ENCODE data around the gene ZCCHC14. TPM values are rescaled to one million over a fixed set of nuclear protein-coding genes. Genes with fewer than 3 reads are reported as not detected.

ZCCHC14 gene
- polyA plus RNA-seq, 1 experiment, result 2.7 TPM

DNA sequence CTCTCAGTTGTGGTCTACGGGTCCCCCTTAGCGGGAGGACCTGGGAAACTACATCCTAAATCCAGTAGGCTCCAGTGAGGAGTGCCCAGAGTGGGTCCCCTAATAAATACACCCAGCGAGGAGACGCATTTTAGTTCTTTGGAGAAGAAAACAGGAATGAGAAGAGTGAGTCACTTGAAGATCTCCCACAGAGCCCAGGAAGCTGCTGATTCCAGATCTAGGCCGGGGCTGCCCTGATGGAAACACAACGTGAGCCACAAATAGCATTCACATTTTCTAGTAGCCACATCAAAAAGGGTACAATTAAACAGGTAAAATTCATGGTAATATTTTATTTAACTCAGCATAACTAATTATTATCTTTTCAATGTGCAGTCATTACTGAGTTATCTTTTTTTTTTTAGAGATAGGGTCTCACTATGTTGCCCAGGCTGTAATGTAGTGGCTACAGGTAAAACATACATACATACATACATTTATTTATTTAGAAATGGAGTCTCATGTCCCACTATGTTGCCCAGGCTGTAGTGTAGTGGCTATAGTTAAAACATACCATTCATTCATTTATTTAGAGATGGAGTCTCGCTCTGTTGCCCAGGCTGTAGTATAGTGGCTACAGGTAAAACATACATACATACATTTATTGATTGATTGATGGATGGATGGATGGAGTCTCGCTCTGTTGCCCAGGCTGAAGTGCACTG, 130.8 kb downstream of the ZCCHC14 start:
- CTCF ChIA-PET, result interaction anchor here (0.6 kb wide), 1 partner anchor 8 kb away, joined by 5 read pairs; no protein-coding TSS in a partner anchor
- POLR2A ChIA-PET, result no interaction called here
- no peak for DNase-seq (ENCODE audit: low read depth)
- no peak for TF ChIP-seq CTCF (IDR thresholded peaks at IDR 0.05; ENCODE audit: insufficient read depth, low read depth, low read length)
- Histone ChIP-seq H3K27me3 (ENCODE audit: control insufficient read depth, insufficient read depth, low read length) (no peaks in the 10 kb centered on the region), H3K36me3 (ENCODE audit: control insufficient read depth, insufficient read depth, low read length) (peaks cover 23% of the 10 kb centered on the region), H3K4me3 (ENCODE audit: low read depth, low read length) (no peak overlapping the region)

DNA sequence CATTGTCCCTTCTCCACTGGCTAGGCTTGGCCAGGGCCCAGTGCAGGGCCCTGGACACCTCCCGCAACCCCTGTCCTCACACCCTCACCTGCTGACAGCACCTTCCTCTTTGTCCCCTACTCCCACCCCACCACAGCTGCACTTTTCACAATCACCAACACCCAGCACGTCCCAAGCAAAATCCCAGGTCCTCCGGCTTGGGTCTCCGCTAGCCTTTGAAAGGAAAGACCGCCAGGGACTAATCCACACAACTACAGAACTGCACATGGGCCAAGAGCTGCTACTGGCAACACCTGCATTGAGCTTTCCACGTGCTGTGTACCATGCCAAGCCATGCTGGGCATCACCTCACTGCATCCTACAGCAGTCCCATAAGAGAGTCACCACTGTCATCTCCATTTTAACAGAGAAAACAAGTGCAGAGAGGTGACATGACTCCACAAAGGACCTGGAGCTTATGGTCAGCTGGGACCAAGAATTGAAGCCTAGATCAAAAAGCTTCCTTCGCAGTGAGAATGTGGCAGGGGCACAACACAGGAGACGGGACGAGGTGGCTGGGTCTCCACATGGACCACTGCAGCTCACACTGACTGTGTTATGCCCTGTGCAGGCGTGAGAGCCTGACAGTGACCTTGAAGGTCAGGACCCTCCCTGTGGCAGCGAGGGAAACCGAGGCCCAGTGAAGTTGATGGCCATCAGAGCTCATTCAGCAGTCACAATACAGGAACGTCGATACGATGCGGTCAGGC, 131.8 kb downstream of the ZCCHC14 start:
- no peak for DNase-seq (ENCODE audit: low read depth)
- H3K4me3 ChIP-seq (ENCODE audit: low read depth, low read length), result no peak overlapping the region
- ChIA-PET POLR2A (no interaction called here), CTCF (no interaction called here)
- no peaks in the 10 kb centered on the region for H3K27me3 ChIP-seq (ENCODE audit: control insufficient read depth, insufficient read depth, low read length)
- TF ChIP-seq CTCF (IDR thresholded peaks at IDR 0.05; ENCODE audit: insufficient read depth, low read depth, low read length), result no peak
- peaks cover 25% of the 10 kb centered on the region for H3K36me3 ChIP-seq (ENCODE audit: control insufficient read depth, insufficient read depth, low read length)

DNA sequence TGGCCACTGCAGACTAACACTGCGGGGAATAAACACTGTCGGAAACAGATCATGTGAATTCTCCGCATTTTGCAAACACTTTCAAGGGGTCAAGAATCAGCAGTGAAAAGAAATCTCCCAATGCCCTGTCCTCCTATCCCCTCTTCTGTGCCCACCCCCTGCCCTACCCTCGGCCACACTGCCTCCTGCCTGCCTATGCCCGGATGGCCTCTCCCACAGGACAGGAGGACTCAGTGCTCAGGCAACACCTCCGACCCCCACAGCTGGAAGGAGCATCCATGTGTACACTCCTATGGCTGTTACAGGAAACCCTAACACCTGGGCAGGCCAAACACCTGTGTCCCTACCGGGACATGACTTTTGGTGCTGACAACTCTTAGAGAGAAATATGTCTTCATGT, 133.7 kb downstream of the ZCCHC14 start:
- ChIA-PET POLR2A (no interaction called here), CTCF (interaction anchor here (0.6 kb wide), 1 partner anchor 298 kb away, joined by 3 read pairs; no protein-coding TSS in a partner anchor)
- H3K4me3 ChIP-seq (ENCODE audit: low read depth, low read length), result no peak overlapping the region
- H3K27me3 ChIP-seq (ENCODE audit: control insufficient read depth, insufficient read depth, low read length), result no peaks in the 10 kb centered on the region
- TF ChIP-seq CTCF (IDR thresholded peaks at IDR 0.05; ENCODE audit: insufficient read depth, low read depth, low read length), result no peak
- no peak for DNase-seq (ENCODE audit: low read depth)
- peaks cover 22% of the 10 kb centered on the region for H3K36me3 ChIP-seq (ENCODE audit: control insufficient read depth, insufficient read depth, low read length)

DNA sequence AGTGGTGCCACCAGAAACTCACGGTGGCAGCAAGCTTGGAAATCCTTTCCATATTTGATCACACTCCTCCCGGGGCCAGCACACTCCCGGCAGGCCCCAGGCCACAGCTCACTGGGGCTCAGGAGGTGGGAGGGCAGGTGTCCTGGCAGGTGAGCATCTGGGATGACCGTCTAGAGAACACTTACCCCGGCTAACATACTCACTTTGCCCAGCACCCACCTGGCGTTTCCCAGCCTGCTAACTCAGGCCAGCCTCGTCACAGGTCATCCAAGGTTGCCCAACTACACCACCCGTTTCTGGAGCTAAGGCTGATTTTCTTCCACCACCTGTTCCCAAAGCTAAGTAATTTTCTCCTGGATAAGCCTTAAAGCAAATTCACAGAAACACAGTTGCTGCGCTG, 134.1 kb downstream of the ZCCHC14 start:
- no peak for DNase-seq (ENCODE audit: low read depth)
- H3K27me3 ChIP-seq (ENCODE audit: control insufficient read depth, insufficient read depth, low read length), result no peaks in the 10 kb centered on the region
- H3K4me3 ChIP-seq (ENCODE audit: low read depth, low read length), result no peak overlapping the region
- CTCF ChIA-PET, result interaction anchor here (0.6 kb wide), 1 partner anchor 297 kb away, joined by 3 read pairs; no protein-coding TSS in a partner anchor
- H3K36me3 ChIP-seq (ENCODE audit: control insufficient read depth, insufficient read depth, low read length), result peaks cover 21% of the 10 kb centered on the region
- TF ChIP-seq CTCF (IDR thresholded peaks at IDR 0.05; ENCODE audit: insufficient read depth, low read depth, low read length), result no peak
- POLR2A ChIA-PET, result no interaction called here

GRCh38 chr16:87358250-87358649, 134.6 kb downstream of the ZCCHC14 start:
- POLR2A ChIA-PET, result no interaction called here
- Histone ChIP-seq H3K4me3 (ENCODE audit: low read depth, low read length) (no peak overlapping the region), H3K36me3 (ENCODE audit: control insufficient read depth, insufficient read depth, low read length) (peaks cover 23% of the 10 kb centered on the region), H3K27me3 (ENCODE audit: control insufficient read depth, insufficient read depth, low read length) (no peaks in the 10 kb centered on the region)
- DNase-seq (ENCODE audit: low read depth), result no peak
- CTCF ChIA-PET, result no interaction called here
- no peak for TF ChIP-seq CTCF (IDR thresholded peaks at IDR 0.05; ENCODE audit: insufficient read depth, low read depth, low read length)

All from BJ (cell line).